ENCODE data around the gene TEK. TPM values are rescaled to one million over a fixed set of nuclear protein-coding genes. Genes with fewer than 3 reads are reported as not detected.
A peak's percentile ranks its signal among the peaks of the same experiment; 100 is the strongest.
"Not testable (repeated sequence)": the region's sequence is repeated elsewhere in the genome, so short reads cannot be mapped to it uniquely, and the experiment has no call there.

Gene TEK
- total RNA-seq, 1 experiment from 2014 or later: 2.3 TPM

DNA sequence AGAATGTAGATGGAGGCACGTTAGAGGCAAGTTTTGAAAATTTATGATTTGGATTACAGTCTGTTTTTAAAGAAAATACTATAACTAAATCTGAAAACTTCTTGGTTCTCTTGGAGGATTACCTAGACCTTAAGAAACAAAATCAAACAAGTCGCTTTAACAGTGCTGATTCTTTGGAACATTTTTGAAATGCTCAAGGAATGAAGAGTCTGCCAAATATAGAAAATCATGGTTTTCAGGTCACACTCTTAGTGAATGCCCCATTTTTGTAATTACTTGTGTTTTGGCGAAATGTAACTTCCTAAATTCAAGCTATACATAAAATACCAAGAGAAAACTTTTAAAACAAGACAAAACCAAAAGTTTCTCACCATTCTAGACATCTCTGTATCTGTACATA, 94.8 kb downstream of the TEK start:
- Histone ChIP-seq H3K4me3 (no peak overlapping the region), H3K36me3 (no peaks in the 10 kb centered on the region), H3K27me3 (no peaks in the 10 kb centered on the region), H3K27ac (no peak overlapping the region), H3K9me3 (replicated peaks) (no peaks in the 10 kb centered on the region), H3K4me1 (no peaks in the 10 kb centered on the region)
- DNase-seq: no peak

- Histone ChIP-seq H3K4me1 (no peaks in the 10 kb centered on the region), H3K36me3 (no peaks in the 10 kb centered on the region), H3K27me3 (no peaks in the 10 kb centered on the region), H3K4me3 (no peak overlapping the region), H3K27ac (no peak overlapping the region), H3K9me3 (replicated peaks) (no peaks in the 10 kb centered on the region)
- no peak for DNase-seq
Measured at GRCh38 chr9:27204578-27204977, 95.6 kb downstream of the TEK start.

- H3K4me3 ChIP-seq: no peak overlapping the region
- H3K4me1 ChIP-seq: no peaks in the 10 kb centered on the region
- no peak for DNase-seq
- no peaks in the 10 kb centered on the region for H3K9me3 ChIP-seq (replicated peaks)
- H3K27ac ChIP-seq: no peak overlapping the region
- H3K36me3 ChIP-seq: no peaks in the 10 kb centered on the region
- no peaks in the 10 kb centered on the region for H3K27me3 ChIP-seq
Measured at GRCh38 chr9:27205198-27205597, 96.2 kb downstream of the TEK start.

- Histone ChIP-seq H3K4me3 (no peak overlapping the region), H3K9me3 (replicated peaks) (no peaks in the 10 kb centered on the region), H3K4me1 (no peaks in the 10 kb centered on the region), H3K27me3 (no peaks in the 10 kb centered on the region), H3K36me3 (no peaks in the 10 kb centered on the region), H3K27ac (no peak overlapping the region)
- no peak for DNase-seq
Measured at GRCh38 chr9:27206041-27206440, 97.0 kb downstream of the TEK start.

DNA sequence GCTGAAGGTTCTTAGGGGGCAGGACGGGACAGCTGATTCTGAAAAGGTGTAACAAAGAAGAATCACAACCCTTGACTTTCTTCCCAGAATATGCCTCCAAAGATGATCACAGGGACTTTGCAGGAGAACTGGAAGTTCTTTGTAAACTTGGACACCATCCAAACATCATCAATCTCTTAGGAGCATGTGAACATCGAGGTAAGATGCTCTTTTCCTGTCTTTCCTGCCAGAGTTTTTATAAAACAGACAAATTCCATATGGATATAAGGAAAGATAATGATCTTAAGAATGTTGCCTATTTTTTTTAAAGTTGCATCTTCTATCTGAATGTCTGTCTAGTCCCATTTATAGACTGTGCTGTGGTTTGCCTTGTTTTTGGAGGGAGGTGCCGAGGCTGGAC, 100.0 kb downstream of the TEK start:
- Histone ChIP-seq H3K4me1 (no peaks in the 10 kb centered on the region), H3K4me3 (no peak overlapping the region), H3K9me3 (replicated peaks) (no peaks in the 10 kb centered on the region), H3K27ac (no peak overlapping the region), H3K36me3 (no peaks in the 10 kb centered on the region), H3K27me3 (no peaks in the 10 kb centered on the region)
- no peak for DNase-seq

GRCh38 chr9:27210588-27210987, 101.6 kb downstream of the TEK start:
- Histone ChIP-seq H3K4me3 (no peak overlapping the region), H3K27ac (no peak overlapping the region), H3K4me1 (no peaks in the 10 kb centered on the region), H3K36me3 (no peaks in the 10 kb centered on the region), H3K9me3 (replicated peaks) (no peaks in the 10 kb centered on the region), H3K27me3 (no peaks in the 10 kb centered on the region)
- DNase-seq: no peak

DNA sequence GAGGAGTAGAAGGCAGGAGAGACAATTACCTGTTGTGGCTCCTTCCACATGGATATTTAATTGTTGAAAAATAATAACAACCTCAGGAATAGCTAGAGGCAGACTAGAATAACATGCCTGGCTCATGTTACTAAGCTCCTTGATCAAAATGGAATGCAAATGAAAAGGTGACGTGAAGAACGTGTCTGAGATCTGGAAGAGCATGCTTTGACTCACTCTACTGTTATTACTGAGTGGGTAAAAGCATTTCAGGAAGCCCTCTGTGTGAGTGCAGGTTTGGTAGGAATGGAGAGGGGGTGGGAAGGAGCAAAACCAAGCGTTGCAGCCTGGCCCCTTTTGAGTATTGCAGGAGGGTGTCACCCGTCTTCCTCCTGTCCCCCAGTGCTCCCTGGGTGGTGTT, 103.2 kb downstream of the TEK start:
- no peak for DNase-seq
- H3K4me3 ChIP-seq: no peak overlapping the region
- H3K4me1 ChIP-seq: no peaks in the 10 kb centered on the region
- H3K27ac ChIP-seq: no peak overlapping the region
- no peaks in the 10 kb centered on the region for H3K9me3 ChIP-seq (replicated peaks)
- no peaks in the 10 kb centered on the region for H3K27me3 ChIP-seq
- H3K36me3 ChIP-seq: no peaks in the 10 kb centered on the region

DNA sequence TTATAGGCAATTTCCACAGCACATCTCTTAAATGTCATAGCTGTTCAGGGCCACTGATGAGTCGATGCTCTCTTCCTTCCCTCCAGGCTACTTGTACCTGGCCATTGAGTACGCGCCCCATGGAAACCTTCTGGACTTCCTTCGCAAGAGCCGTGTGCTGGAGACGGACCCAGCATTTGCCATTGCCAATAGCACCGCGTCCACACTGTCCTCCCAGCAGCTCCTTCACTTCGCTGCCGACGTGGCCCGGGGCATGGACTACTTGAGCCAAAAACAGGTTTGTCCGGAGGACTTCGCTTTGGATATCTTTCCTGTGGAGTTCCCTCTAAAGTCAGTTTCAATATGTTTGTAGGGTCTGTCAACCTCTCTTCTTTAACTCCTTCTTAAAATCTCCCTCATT, 103.6 kb downstream of the TEK start:
- no peaks in the 10 kb centered on the region for H3K4me1 ChIP-seq
- no peak overlapping the region for H3K27ac ChIP-seq
- H3K9me3 ChIP-seq (replicated peaks): no peaks in the 10 kb centered on the region

DNA sequence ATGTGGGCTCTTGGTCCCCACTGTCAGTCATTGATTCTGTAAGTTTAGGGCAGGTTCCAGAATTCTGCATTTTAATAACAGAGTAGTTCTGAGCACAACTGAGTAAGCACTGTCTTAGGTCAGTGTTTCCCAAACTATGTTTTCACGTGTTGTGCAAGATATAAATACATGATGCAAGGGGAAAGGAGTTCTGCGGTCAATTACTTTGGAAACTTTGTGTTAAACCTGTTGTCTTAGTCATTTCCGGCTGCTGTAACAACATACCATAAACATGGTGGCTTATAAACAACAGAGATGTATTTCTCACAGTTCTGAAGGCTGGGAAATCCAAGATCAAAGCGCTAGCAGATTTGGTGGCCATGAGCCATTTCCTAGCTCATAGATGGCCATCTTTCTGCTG, 118.2 kb downstream of the TEK start:
- H3K9me3 ChIP-seq (replicated peaks): no peaks in the 10 kb centered on the region
- no peaks in the 10 kb centered on the region for H3K4me1 ChIP-seq
- H3K27ac ChIP-seq: no peak overlapping the region
- DNase-seq: no peak
- no peaks in the 10 kb centered on the region for H3K36me3 ChIP-seq
- no peak overlapping the region for H3K4me3 ChIP-seq
- no peaks in the 10 kb centered on the region for H3K27me3 ChIP-seq

More for the DNA sequence above, 103.6 kb downstream of the TEK start:
- Histone ChIP-seq H3K27me3 (no peaks in the 10 kb centered on the region), H3K4me3 (no peak overlapping the region), H3K36me3 (no peaks in the 10 kb centered on the region)
- DNase-seq: no peak

GRCh38 chr9:27239648-27240047, 130.6 kb downstream of the TEK start:
- not testable (repeated sequence) for H3K4me3 ChIP-seq; H3K27ac ChIP-seq; H3K9me3 ChIP-seq (replicated peaks); H3K36me3 ChIP-seq; H3K27me3 ChIP-seq; H3K4me1 ChIP-seq
- peak in 1 of 2 experiments; percentile 5 for DNase-seq

GRCh38 chr9:27247756-27248155, 138.7 kb downstream of the TEK start:
- no peak overlapping the region for H3K4me3 ChIP-seq
- no peaks in the 10 kb centered on the region for H3K9me3 ChIP-seq (replicated peaks)
- no peaks in the 10 kb centered on the region for H3K27me3 ChIP-seq
- DNase-seq: peak; percentile 50 to 66
- H3K36me3 ChIP-seq: no peaks in the 10 kb centered on the region
- H3K27ac ChIP-seq: no peak overlapping the region
- H3K4me1 ChIP-seq: peaks cover 5% of the 10 kb centered on the region; the same call in 1 of the 2 replicates

DNA sequence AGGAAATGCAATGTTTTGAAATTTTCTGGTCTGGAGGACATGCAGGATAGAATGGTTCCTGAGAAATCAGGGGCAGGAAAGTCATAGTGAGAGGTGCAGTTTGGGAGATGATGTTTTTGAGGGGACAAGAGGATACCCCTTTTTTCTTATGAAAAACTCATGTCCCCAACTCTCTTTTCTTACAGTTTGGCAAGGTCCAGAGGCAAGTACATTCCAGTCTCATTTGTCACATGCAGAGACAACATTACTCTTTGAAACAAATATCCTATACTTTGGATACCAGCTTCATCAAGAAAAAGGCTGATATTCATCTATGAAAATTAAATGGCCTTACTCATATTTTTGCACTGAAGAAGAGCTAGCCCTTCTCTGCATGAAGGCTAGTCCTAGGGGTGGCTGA, 139.7 kb downstream of the TEK start:
- Histone ChIP-seq H3K36me3 (no peaks in the 10 kb centered on the region), H3K4me3 (no peak overlapping the region), H3K27me3 (no peaks in the 10 kb centered on the region), H3K27ac (no peak overlapping the region), H3K4me1 (peaks cover 5% of the 10 kb centered on the region; the same call in 1 of the 2 replicates), H3K9me3 (replicated peaks) (no peaks in the 10 kb centered on the region)
- no peak for DNase-seq

GRCh38 chr9:27258662-27259061, 149.6 kb downstream of the TEK start:
- Histone ChIP-seq H3K27me3 (no peaks in the 10 kb centered on the region), H3K4me1 (no peaks in the 10 kb centered on the region), H3K4me3 (no peak overlapping the region), H3K9me3 (replicated peaks) (no peaks in the 10 kb centered on the region), H3K27ac (no peak overlapping the region), H3K36me3 (no peaks in the 10 kb centered on the region)
- no peak for DNase-seq

- DNase-seq: no peak
- no peaks in the 10 kb centered on the region for H3K9me3 ChIP-seq (replicated peaks)
- no peaks in the 10 kb centered on the region for H3K36me3 ChIP-seq
- no peaks in the 10 kb centered on the region for H3K4me1 ChIP-seq
- H3K27me3 ChIP-seq: no peaks in the 10 kb centered on the region
- H3K4me3 ChIP-seq: no peak overlapping the region
- H3K27ac ChIP-seq: no peak overlapping the region
Measured at GRCh38 chr9:27260789-27261516, 151.9 kb downstream of the TEK start.

DNA sequence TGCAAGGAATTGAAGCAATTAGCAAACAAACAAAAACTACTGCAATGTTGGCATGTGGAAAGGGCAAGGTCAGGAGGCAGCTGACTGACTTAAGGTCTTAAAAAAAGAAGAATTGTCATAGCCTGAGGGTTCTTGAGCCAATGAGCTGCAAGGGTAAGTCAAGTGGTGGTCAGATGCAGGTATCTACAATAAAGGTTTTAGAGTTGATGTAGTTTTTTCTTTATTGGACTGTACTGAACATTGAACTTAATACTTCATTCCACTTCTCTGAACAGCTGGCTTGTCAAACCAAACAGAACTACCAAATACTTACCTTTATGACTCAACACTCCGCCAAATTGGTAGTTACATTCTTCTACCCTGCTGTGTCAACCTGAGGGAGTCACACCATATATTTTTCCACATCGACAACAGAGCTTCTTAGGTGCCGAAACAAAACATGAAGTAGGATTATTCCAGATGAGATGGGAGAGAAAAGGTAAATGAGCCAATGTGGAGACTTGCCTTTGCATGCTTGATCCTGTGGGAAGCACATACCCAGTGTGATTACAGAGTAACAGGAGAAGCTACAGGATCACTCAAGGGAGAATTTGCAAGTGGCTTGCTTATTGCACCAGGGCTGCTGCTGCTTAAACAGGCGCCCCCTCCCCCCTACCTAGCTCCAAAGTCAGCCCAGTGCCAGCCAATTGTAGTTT, 152.6 kb downstream of the TEK start:
- no peak for DNase-seq
- no peak overlapping the region for H3K4me3 ChIP-seq
- H3K27ac ChIP-seq: no peak overlapping the region

GRCh38 chr9:27272103-27272502, 163.1 kb downstream of the TEK start:
- Histone ChIP-seq H3K9me3 (replicated peaks) (no peaks in the 10 kb centered on the region), H3K4me1 (no peaks in the 10 kb centered on the region), H3K27ac (no peak overlapping the region), H3K27me3 (no peaks in the 10 kb centered on the region), H3K4me3 (no peak overlapping the region), H3K36me3 (no peaks in the 10 kb centered on the region)
- no peak for DNase-seq

More for the DNA sequence above, 152.6 kb downstream of the TEK start:
- Histone ChIP-seq H3K36me3 (no peaks in the 10 kb centered on the region), H3K27me3 (no peaks in the 10 kb centered on the region), H3K4me1 (no peaks in the 10 kb centered on the region), H3K9me3 (replicated peaks) (no peaks in the 10 kb centered on the region)

Data from SJCRH30 (cell line).